GM18873 (cell line): ENCODE measurements around the gene KANSL1.
"Not testable (repeated sequence)": the region's sequence is repeated elsewhere in the genome, so short reads cannot be mapped to it uniquely, and the experiment has no call there.

Source experiments
- ATAC-seq: cut with Tn5 transposase; IDR thresholded peaks from one replicate; pipeline ENCODE4 v1.9.1; 2021; ENCODE audit warnings: mild to moderate bottlenecking, moderate library complexity, moderate number of reproducible peaks; ENCODE audit not compliant: unreplicated experiment, low FRiP score

The KANSL1 gene

GRCh38 chr17:46008591-46008990 lies 184.6 kb downstream of the KANSL1 start:
- ATAC-seq, result no peak

- ATAC-seq, result no peak
Observed at GRCh38 chr17:46007461-46007965, 185.7 kb downstream of the KANSL1 start.

- ATAC-seq, result not testable (repeated sequence)
Observed at GRCh38 chr17:46006082-46006481, 187.1 kb downstream of the KANSL1 start.

GRCh38 chr17:46003907-46004748 lies 189.1 kb downstream of the KANSL1 start:
- ATAC-seq, result no peak

- no peak for ATAC-seq
Observed at GRCh38 chr17:46002973-46003316, 190.3 kb downstream of the KANSL1 start.

- ATAC-seq, result no peak
Observed at GRCh38 chr17:46002311-46002972, 190.8 kb downstream of the KANSL1 start.

GRCh38 chr17:46001390-46002310 lies 191.6 kb downstream of the KANSL1 start:
- ATAC-seq, result no peak

- no peak for ATAC-seq
Observed at GRCh38 chr17:46000757-46001156, 192.5 kb downstream of the KANSL1 start.

- no peak for ATAC-seq
Observed at GRCh38 chr17:46000292-46000691, 192.9 kb downstream of the KANSL1 start.

GRCh38 chr17:45999900-46000290 lies 193.3 kb downstream of the KANSL1 start:
- no peak for ATAC-seq

GRCh38 chr17:45998987-45999899 lies 194.0 kb downstream of the KANSL1 start, which contains the start of gene STH:
Gene STH (plus strand): TSS chr17:45999250. CDS start chr17:45999280, 30 bp downstream.
- ATAC-seq, result no peak

- ATAC-seq, result no peak
Observed at GRCh38 chr17:45997624-45998023, 195.6 kb downstream of the KANSL1 start.

- ATAC-seq, result no peak
Observed at GRCh38 chr17:45997166-45997565, 196.1 kb downstream of the KANSL1 start.

GRCh38 chr17:45996282-45996937 lies 196.8 kb downstream of the KANSL1 start:
- no peak for ATAC-seq

GRCh38 chr17:45995627-45996270 lies 197.5 kb downstream of the KANSL1 start:
- ATAC-seq, result no peak

- ATAC-seq, result no peak
Observed at GRCh38 chr17:45994987-45995386, 198.2 kb downstream of the KANSL1 start.

- no peak for ATAC-seq
Observed at GRCh38 chr17:45993962-45994627, 199.1 kb downstream of the KANSL1 start.

- no peak for ATAC-seq
Observed at GRCh38 chr17:45992904-45993303, 200.3 kb downstream of the KANSL1 start.
